PC-9 (cell line): ENCODE measurements around the gene NUP43.

Experiments used
- CTCF ChIP-seq: fragments of 200-600 bp; sonication (generic); conservative IDR thresholded peaks from 2 replicates; pipeline ENCODE4 v1.6.1; 2017; ENCODE audit warnings: mixed run types, antibody characterized with exemption, mild to moderate bottlenecking, moderate library complexity
- EZH2 ChIP-seq: fragments of 200-600 bp; sonication (generic); IDR thresholded peaks from 2 replicates; pipeline ENCODE4 v1.8.0; 2017; ENCODE audit warnings: antibody characterized with exemption, low read depth

GRCh38 chr6:149728499-149729234, 17.7 kb downstream of the NUP43 start:
- TF ChIP-seq CTCF, result no peak
- no peak for TF ChIP-seq EZH2
